ENCODE results near the gene FLRT3. TPM values are rescaled to one million over a fixed set of nuclear protein-coding genes. Genes with fewer than 3 reads are reported as not detected.

FLRT3 gene
- total and polyA plus RNA-seq, 2 experiments from 2014 or later: 2.4 to 3.0 TPM

- no peaks in the 10 kb centered on the region for H4K20me1 ChIP-seq (ENCODE audit: insufficient read depth)
- peaks cover 5% of the 10 kb centered on the region; the same call in 1 of the 2 replicates for H3K9me2 ChIP-seq (ENCODE audit: insufficient read depth)
- H3K36me3 ChIP-seq (ENCODE audit: low read depth): no peaks in the 10 kb centered on the region
- no peaks in the 10 kb centered on the region for H3F3A ChIP-seq (ENCODE audit: insufficient read depth)
- 54 to 59% methylated on average over 5 of the region's 5 CpGs for WGBS, 2 experiments (ENCODE audit: low coverage in 1 of 2, low lambda C conversion rate in 2 of 2, missing lambda C conversion rate in 2 of 2)
- no peak overlapping the region for H3K4me3 ChIP-seq
- H3K4me2 ChIP-seq (ENCODE audit: unreplicated experiment): no peak overlapping the region
- peaks cover 8% of the 10 kb centered on the region; the same call in 1 of the 2 replicates for H3K4me1 ChIP-seq (ENCODE audit: insufficient read depth)
- DNase-seq: no peak
- H3K27me3 ChIP-seq (replicated peaks; ENCODE audit: insufficient read depth): no peaks in the 10 kb centered on the region
- H3K27ac ChIP-seq: no peak overlapping the region
- no peak for TF ChIP-seq EZH2 (IDR thresholded peaks at IDR 0.05; ENCODE audit: insufficient read depth, poor library complexity, severe bottlenecking)
- no peak for TF ChIP-seq EZH2phosphoT487 (IDR thresholded peaks at IDR 0.05; ENCODE audit: insufficient read depth, low read depth)
- H3K9me3 ChIP-seq (ENCODE audit: low read depth): no peaks in the 10 kb centered on the region
- H3K79me2 ChIP-seq (ENCODE audit: insufficient read depth): no peaks in the 10 kb centered on the region
- H3K9ac ChIP-seq: no peak overlapping the region
- H2AFZ ChIP-seq: no peak overlapping the region
- in situ Hi-C loops (cut with MboI): no loop called here
Measured at GRCh38 chr20:14383335-14383734, 45.9 kb upstream of the FLRT3 start.

GRCh38 chr20:14378326-14378725, 40.9 kb upstream of the FLRT3 start:
- Histone ChIP-seq H4K20me1 (ENCODE audit: insufficient read depth) (no peaks in the 10 kb centered on the region), H3K27ac (no peak overlapping the region), H3K4me1 (ENCODE audit: insufficient read depth) (no peaks in the 10 kb centered on the region), H3K9me2 (ENCODE audit: insufficient read depth) (peaks cover 5% of the 10 kb centered on the region; the same call in 1 of the 2 replicates), H3K36me3 (ENCODE audit: low read depth) (no peaks in the 10 kb centered on the region), H3K9ac (no peak overlapping the region), H3K79me2 (ENCODE audit: insufficient read depth) (no peaks in the 10 kb centered on the region), H3K9me3 (ENCODE audit: low read depth) (no peaks in the 10 kb centered on the region), H3K4me2 (ENCODE audit: unreplicated experiment) (no peak overlapping the region), H3K4me3 (no peak overlapping the region), H3K27me3 (replicated peaks; ENCODE audit: insufficient read depth) (no peaks in the 10 kb centered on the region), H2AFZ (no peak overlapping the region), H3F3A (ENCODE audit: insufficient read depth) (no peaks in the 10 kb centered on the region)
- in situ Hi-C loops (cut with MboI): no loop called here
- TF ChIP-seq EZH2phosphoT487 (IDR thresholded peaks at IDR 0.05; ENCODE audit: insufficient read depth, low read depth) (no peak), EZH2 (IDR thresholded peaks at IDR 0.05; ENCODE audit: insufficient read depth, poor library complexity, severe bottlenecking) (no peak)
- no peak for DNase-seq

- WGBS, 2 experiments (ENCODE audit: low coverage in 1 of 2, low lambda C conversion rate in 2 of 2, missing lambda C conversion rate in 2 of 2): 62 to 67% methylated on average over 4 of the region's 4 CpGs
- no peak for DNase-seq
- no peaks in the 10 kb centered on the region for H3K36me3 ChIP-seq (ENCODE audit: low read depth)
Measured at GRCh38 chr20:14375416-14375985, 38.1 kb upstream of the FLRT3 start.

GRCh38 chr20:14374196-14374595, 36.8 kb upstream of the FLRT3 start:
- DNase-seq: no peak
- Histone ChIP-seq H3K27ac (no peak overlapping the region), H3K9me2 (ENCODE audit: insufficient read depth) (no peaks in the 10 kb centered on the region), H3K27me3 (replicated peaks; ENCODE audit: insufficient read depth) (no peaks in the 10 kb centered on the region), H3K9me3 (ENCODE audit: low read depth) (no peaks in the 10 kb centered on the region), H3K9ac (no peak overlapping the region), H2AFZ (no peak overlapping the region), H3F3A (ENCODE audit: insufficient read depth) (no peaks in the 10 kb centered on the region), H3K4me2 (ENCODE audit: unreplicated experiment) (no peak overlapping the region), H3K4me3 (no peak overlapping the region), H3K79me2 (ENCODE audit: insufficient read depth) (no peaks in the 10 kb centered on the region), H3K36me3 (ENCODE audit: low read depth) (no peaks in the 10 kb centered on the region), H3K4me1 (ENCODE audit: insufficient read depth) (no peaks in the 10 kb centered on the region), H4K20me1 (ENCODE audit: insufficient read depth) (no peaks in the 10 kb centered on the region)
- TF ChIP-seq EZH2phosphoT487 (IDR thresholded peaks at IDR 0.05; ENCODE audit: insufficient read depth, low read depth) (no peak), EZH2 (IDR thresholded peaks at IDR 0.05; ENCODE audit: insufficient read depth, poor library complexity, severe bottlenecking) (no peak)
- WGBS, 2 experiments (ENCODE audit: low coverage in 1 of 2, low lambda C conversion rate in 2 of 2, missing lambda C conversion rate in 2 of 2): 61 to 66% methylated on average over 3 of the region's 3 CpGs
- in situ Hi-C loops (cut with MboI): no loop called here

More at GRCh38 chr20:14375416-14375985, 38.1 kb upstream of the FLRT3 start:
- no peak overlapping the region for H2AFZ ChIP-seq
- no peak overlapping the region for H3K27ac ChIP-seq
- no peaks in the 10 kb centered on the region for H3K79me2 ChIP-seq (ENCODE audit: insufficient read depth)
- H3K9me2 ChIP-seq (ENCODE audit: insufficient read depth): peaks cover 5% of the 10 kb centered on the region; the same call in 1 of the 2 replicates
- H3K27me3 ChIP-seq (replicated peaks; ENCODE audit: insufficient read depth): no peaks in the 10 kb centered on the region
- TF ChIP-seq EZH2phosphoT487 (IDR thresholded peaks at IDR 0.05; ENCODE audit: insufficient read depth, low read depth) (no peak), EZH2 (IDR thresholded peaks at IDR 0.05; ENCODE audit: insufficient read depth, poor library complexity, severe bottlenecking) (no peak)
- no peaks in the 10 kb centered on the region for H4K20me1 ChIP-seq (ENCODE audit: insufficient read depth)
- no peak overlapping the region for H3K9ac ChIP-seq
- H3K4me2 ChIP-seq (ENCODE audit: unreplicated experiment): no peak overlapping the region
- H3K9me3 ChIP-seq (ENCODE audit: low read depth): no peaks in the 10 kb centered on the region
- no peaks in the 10 kb centered on the region for H3F3A ChIP-seq (ENCODE audit: insufficient read depth)
- no peak overlapping the region for H3K4me3 ChIP-seq
- in situ Hi-C loops (cut with MboI): no loop called here
- H3K4me1 ChIP-seq (ENCODE audit: insufficient read depth): no peaks in the 10 kb centered on the region
